SK-N-SH (cell line): ENCODE measurements around the gene LYL1. TPM values are rescaled to one million over a fixed set of nuclear protein-coding genes. Genes with fewer than 3 reads are reported as not detected.

ENCODE experiments used
- ELF1 ChIP-seq: IDR thresholded peaks from 2 replicates; pipeline ENCODE4 v1.4.0; 2012
- EP300 ChIP-seq, 2 experiments: IDR thresholded peaks; 2 replicates each; pipeline versions ENCODE4 v1.4.0 to v1.6.1; 2012; ENCODE audit warnings: borderline replicate concordance in 1 of 2, low read depth in 1 of 2, low read length in 1 of 2
- EZH2phosphoT487 ChIP-seq: fragments of 200-600 bp; sonication (generic); IDR thresholded peaks from 2 replicates; pipeline ENCODE4 v1.6.1; 2017; ENCODE audit warnings: low read depth, mixed run types, mild to moderate bottlenecking, antibody characterized with exemption, moderate library complexity, borderline replicate concordance
- FOSL2 ChIP-seq: IDR thresholded peaks from 2 replicates; pipeline ENCODE4 v1.4.0; 2012; ENCODE audit warnings: low read depth, mild to moderate bottlenecking, moderate library complexity, borderline replicate concordance
- FOXM1 ChIP-seq: IDR thresholded peaks from 2 replicates; pipeline ENCODE4 v1.4.0; 2012; ENCODE audit warnings: low read depth, mild to moderate bottlenecking
- GABPA ChIP-seq: IDR thresholded peaks from 2 replicates; pipeline ENCODE4 v1.4.0; 2012; ENCODE audit warnings: low read depth, mild to moderate bottlenecking
- NFIC ChIP-seq: IDR thresholded peaks from 2 replicates; pipeline ENCODE4 v1.4.0; 2012; ENCODE audit warnings: borderline replicate concordance
- NRF1 ChIP-seq: IDR thresholded peaks from 2 replicates; pipeline ENCODE4 v1.6.1; 2012; ENCODE audit warnings: low read depth, mild to moderate bottlenecking, low read length
- RFX5 ChIP-seq: IDR thresholded peaks from 2 replicates; pipeline ENCODE4 v1.6.1; 2012; ENCODE audit warnings: mild to moderate bottlenecking, improper control_type of control experiment, low read length
- RXRA ChIP-seq: IDR thresholded peaks from 2 replicates; pipeline ENCODE4 v1.4.0; 2012; ENCODE audit warnings: low read depth, mild to moderate bottlenecking, borderline replicate concordance
- SMC3 ChIP-seq: IDR thresholded peaks from 2 replicates; pipeline ENCODE4 v1.6.1; 2012; ENCODE audit warnings: low read depth, low read length, improper control_type of control experiment
- TCF12 ChIP-seq: IDR thresholded peaks from 2 replicates; pipeline ENCODE4 v1.4.0; 2012
- polyA plus RNA-seq, 3 experiments: library from polyadenylated mRNA; depleted of rRNA; stranded (reverse); fragments of >200 nt; gene quantifications; 2 replicates each; pipeline ENCODE4 v1.2.3, GENCODE V29; 2012
- TF ChIP-seq, protein P1 (sequence below): IDR thresholded peaks from 2 replicates; pipeline ENCODE4 v1.6.1; 2012; ENCODE audit warnings: mild to moderate bottlenecking, low read depth, low read length, moderate library complexity
- TF ChIP-seq, protein P2 (sequence below): IDR thresholded peaks from 2 replicates; pipeline ENCODE4 v1.4.0; 2012; ENCODE audit warnings: low read depth, borderline replicate concordance
- TF ChIP-seq, protein P3 (sequence below): fragments of 150-350 bp; IDR thresholded peaks from 2 replicates; pipeline ENCODE4 v1.6.1; 2017; ENCODE audit warnings: antibody characterized with exemption, low read length, low read depth, borderline replicate concordance
- TF ChIP-seq, protein P4 (sequence below): IDR thresholded peaks from 2 replicates; pipeline ENCODE4 v1.4.0; 2012; ENCODE audit warnings: low read depth, borderline replicate concordance
- TF ChIP-seq, protein P5 (sequence below): IDR thresholded peaks from 2 replicates; pipeline ENCODE4 v1.4.0; 2012; ENCODE audit warnings: low read depth
- TF ChIP-seq, protein P6 (sequence below): IDR thresholded peaks from 2 replicates; pipeline ENCODE4; 2012

The LYL1 gene
- polyA plus RNA-seq, 1 of the 3 experiments (the other 2 are of a cell fraction), result 2.2 TPM

DNA sequence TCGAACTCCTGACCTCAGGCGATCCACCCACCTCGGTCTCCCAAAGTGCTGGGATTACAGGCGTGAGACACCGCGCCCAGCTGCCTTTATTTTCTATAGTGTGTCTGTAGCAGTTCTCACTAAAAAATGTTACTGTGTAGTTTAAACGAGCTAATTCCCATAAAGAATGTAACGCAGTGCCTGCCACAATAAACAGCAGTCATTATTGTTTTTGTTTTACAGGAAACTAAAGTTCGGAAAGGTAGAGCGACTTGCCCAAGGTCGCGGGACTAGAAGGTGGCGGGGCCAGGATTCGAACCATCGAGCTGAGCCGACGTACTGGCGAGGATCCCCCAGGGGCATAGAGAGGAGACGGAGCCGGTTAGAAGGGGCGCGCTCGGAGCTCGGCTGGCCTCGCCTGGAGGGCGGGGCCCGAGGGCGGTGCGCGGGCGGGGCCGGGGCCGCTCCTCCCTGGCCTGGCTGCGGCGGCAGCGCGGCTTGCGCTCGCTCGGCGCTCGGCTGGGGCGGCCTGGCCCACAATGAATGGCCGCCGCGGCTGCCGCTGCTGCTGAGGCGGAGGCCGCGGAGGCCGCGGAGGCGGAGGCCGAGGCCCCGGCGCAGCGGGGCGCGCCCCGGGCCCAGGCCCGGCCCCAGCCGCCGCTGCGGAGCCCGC lies 15.2 kb upstream of the LYL1 start, which contains the start of gene NACC1 (continued):
- TF ChIP-seq, protein P1, sequence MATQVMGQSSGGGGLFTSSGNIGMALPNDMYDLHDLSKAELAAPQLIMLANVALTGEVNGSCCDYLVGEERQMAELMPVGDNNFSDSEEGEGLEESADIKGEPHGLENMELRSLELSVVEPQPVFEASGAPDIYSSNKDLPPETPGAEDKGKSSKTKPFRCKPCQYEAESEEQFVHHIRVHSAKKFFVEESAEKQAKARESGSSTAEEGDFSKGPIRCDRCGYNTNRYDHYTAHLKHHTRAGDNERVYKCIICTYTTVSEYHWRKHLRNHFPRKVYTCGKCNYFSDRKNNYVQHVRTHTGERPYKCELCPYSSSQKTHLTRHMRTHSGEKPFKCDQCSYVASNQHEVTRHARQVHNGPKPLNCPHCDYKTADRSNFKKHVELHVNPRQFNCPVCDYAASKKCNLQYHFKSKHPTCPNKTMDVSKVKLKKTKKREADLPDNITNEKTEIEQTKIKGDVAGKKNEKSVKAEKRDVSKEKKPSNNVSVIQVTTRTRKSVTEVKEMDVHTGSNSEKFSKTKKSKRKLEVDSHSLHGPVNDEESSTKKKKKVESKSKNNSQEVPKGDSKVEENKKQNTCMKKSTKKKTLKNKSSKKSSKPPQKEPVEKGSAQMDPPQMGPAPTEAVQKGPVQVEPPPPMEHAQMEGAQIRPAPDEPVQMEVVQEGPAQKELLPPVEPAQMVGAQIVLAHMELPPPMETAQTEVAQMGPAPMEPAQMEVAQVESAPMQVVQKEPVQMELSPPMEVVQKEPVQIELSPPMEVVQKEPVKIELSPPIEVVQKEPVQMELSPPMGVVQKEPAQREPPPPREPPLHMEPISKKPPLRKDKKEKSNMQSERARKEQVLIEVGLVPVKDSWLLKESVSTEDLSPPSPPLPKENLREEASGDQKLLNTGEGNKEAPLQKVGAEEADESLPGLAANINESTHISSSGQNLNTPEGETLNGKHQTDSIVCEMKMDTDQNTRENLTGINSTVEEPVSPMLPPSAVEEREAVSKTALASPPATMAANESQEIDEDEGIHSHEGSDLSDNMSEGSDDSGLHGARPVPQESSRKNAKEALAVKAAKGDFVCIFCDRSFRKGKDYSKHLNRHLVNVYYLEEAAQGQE, result 0 out of 2 replicates have a peak, but pooled peaks have one; percentile 51
- TF ChIP-seq, protein P2, sequence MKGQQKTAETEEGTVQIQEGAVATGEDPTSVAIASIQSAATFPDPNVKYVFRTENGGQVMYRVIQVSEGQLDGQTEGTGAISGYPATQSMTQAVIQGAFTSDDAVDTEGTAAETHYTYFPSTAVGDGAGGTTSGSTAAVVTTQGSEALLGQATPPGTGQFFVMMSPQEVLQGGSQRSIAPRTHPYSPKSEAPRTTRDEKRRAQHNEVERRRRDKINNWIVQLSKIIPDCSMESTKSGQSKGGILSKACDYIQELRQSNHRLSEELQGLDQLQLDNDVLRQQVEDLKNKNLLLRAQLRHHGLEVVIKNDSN, result no peak
- TF ChIP-seq SMC3 (no peak), EZH2phosphoT487 (no peak), TCF12 (no peak), GABPA (peak; percentile 32; the same call in 1 of the 2 replicates), FOSL2 (no peak), RFX5 (no peak), FOXM1 (no peak), EP300 (IDR thresholded peaks at IDR 0.05; ENCODE audit: borderline replicate concordance in 1 of 2, low read depth in 1 of 2, low read length in 1 of 2) (no peak), ELF1 (no peak), NFIC (no peak), NRF1 (0 out of 2 replicates have a peak, but pooled peaks have one; percentile 44), RXRA (no peak)
- TF ChIP-seq, protein P3, sequence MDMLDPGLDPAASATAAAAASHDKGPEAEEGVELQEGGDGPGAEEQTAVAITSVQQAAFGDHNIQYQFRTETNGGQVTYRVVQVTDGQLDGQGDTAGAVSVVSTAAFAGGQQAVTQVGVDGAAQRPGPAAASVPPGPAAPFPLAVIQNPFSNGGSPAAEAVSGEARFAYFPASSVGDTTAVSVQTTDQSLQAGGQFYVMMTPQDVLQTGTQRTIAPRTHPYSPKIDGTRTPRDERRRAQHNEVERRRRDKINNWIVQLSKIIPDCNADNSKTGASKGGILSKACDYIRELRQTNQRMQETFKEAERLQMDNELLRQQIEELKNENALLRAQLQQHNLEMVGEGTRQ, result no peak
- TF ChIP-seq, protein P4, sequence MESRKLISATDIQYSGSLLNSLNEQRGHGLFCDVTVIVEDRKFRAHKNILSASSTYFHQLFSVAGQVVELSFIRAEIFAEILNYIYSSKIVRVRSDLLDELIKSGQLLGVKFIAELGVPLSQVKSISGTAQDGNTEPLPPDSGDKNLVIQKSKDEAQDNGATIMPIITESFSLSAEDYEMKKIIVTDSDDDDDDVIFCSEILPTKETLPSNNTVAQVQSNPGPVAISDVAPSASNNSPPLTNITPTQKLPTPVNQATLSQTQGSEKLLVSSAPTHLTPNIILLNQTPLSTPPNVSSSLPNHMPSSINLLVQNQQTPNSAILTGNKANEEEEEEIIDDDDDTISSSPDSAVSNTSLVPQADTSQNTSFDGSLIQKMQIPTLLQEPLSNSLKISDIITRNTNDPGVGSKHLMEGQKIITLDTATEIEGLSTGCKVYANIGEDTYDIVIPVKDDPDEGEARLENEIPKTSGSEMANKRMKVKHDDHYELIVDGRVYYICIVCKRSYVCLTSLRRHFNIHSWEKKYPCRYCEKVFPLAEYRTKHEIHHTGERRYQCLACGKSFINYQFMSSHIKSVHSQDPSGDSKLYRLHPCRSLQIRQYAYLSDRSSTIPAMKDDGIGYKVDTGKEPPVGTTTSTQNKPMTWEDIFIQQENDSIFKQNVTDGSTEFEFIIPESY, result no peak
- TF ChIP-seq, protein P5, sequence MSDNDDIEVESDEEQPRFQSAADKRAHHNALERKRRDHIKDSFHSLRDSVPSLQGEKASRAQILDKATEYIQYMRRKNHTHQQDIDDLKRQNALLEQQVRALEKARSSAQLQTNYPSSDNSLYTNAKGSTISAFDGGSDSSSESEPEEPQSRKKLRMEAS, result peak; percentile 10; the same call in 1 of the 2 replicates
- TF ChIP-seq, protein P6, sequence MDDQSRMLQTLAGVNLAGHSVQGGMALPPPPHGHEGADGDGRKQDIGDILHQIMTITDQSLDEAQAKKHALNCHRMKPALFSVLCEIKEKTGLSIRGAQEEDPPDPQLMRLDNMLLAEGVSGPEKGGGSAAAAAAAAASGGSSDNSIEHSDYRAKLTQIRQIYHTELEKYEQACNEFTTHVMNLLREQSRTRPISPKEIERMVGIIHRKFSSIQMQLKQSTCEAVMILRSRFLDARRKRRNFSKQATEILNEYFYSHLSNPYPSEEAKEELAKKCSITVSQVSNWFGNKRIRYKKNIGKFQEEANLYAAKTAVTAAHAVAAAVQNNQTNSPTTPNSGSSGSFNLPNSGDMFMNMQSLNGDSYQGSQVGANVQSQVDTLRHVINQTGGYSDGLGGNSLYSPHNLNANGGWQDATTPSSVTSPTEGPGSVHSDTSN, result no peak
